ENCODE measurements around the gene KDM2B.

The KDM2B gene

GRCh38 chr12:121476477-121476876, 104.3 kb downstream of the KDM2B start:
- no peak for DNase-seq
- no peak overlapping the region for H3K27ac ChIP-seq (ENCODE audit: low read length)
- 0 out of 2 replicates have a peak, but pooled peaks cover 3% of the 10 kb centered on the region for H3K79me2 ChIP-seq (ENCODE audit: insufficient read depth, low read length)
- peaks cover 8% of the 10 kb centered on the region for H3K36me3 ChIP-seq (ENCODE audit: insufficient read depth, low read length)
- ATAC-seq (ENCODE audit: insufficient read depth, low read depth) = no peak
- no peak overlapping the region for H3K4me3 ChIP-seq (ENCODE audit: low read depth in 1 of 2, low read length in 2 of 2)
- no peaks in the 10 kb centered on the region for H3K4me1 ChIP-seq (ENCODE audit: insufficient read depth, low read length)
- H3K27me3 ChIP-seq (ENCODE audit: insufficient read depth, low read length, poor library complexity) = no peaks in the 10 kb centered on the region
- H3K4me2 ChIP-seq (ENCODE audit: insufficient read depth, low read length) = no peak overlapping the region
- H3K9ac ChIP-seq (ENCODE audit: low read depth, low read length) = no peak overlapping the region
- H2AFZ ChIP-seq (ENCODE audit: low read depth, low read length) = no peak overlapping the region
- TF ChIP-seq CTCF (IDR thresholded peaks at IDR 0.05; ENCODE audit: borderline replicate concordance, extremely low read depth, low read length, poor library complexity, severe bottlenecking) (no peak), EZH2 (IDR thresholded peaks at IDR 0.05; ENCODE audit: borderline replicate concordance, low read depth, low read length, severe bottlenecking) (no peak)
- H4K20me1 ChIP-seq (ENCODE audit: insufficient read depth, low read length) = peaks cover 2% of the 10 kb centered on the region
- no peaks in the 10 kb centered on the region for H3K9me3 ChIP-seq (ENCODE audit: insufficient read depth, low read length, severe bottlenecking)

DNA sequence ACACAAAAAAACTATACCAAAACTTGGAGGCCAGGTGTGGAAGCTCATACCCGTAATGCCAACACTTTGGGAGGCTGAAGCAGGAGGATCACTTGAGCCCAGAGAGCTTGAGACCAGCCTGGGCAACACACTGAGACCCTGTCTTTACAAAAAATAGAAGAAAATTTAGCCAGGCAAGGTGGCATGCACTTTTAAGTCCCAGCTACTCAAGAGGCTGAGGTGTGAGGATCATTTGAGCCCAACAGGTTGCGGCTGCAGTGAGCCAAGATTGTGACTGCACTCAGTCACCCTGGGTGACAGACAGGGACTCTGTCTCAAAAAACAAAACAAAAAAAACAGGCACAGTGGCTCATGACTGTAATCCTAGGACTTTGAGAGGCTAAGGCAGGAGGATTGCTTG, 105.5 kb downstream of the KDM2B start:
- Histone ChIP-seq H3K9ac (ENCODE audit: low read depth, low read length) (no peak overlapping the region), H3K36me3 (ENCODE audit: insufficient read depth, low read length) (peaks cover 4% of the 10 kb centered on the region), H3K4me2 (ENCODE audit: insufficient read depth, low read length) (no peak overlapping the region), H3K4me1 (ENCODE audit: insufficient read depth, low read length) (no peaks in the 10 kb centered on the region), H4K20me1 (ENCODE audit: insufficient read depth, low read length) (peaks cover 5% of the 10 kb centered on the region), H3K27me3 (ENCODE audit: insufficient read depth, low read length, poor library complexity) (no peaks in the 10 kb centered on the region), H3K4me3 (ENCODE audit: low read depth in 1 of 2, low read length in 2 of 2) (no peak overlapping the region), H3K27ac (ENCODE audit: low read length) (no peak overlapping the region), H2AFZ (ENCODE audit: low read depth, low read length) (no peak overlapping the region), H3K79me2 (ENCODE audit: insufficient read depth, low read length) (0 out of 2 replicates have a peak, but pooled peaks cover 3% of the 10 kb centered on the region), H3K9me3 (ENCODE audit: insufficient read depth, low read length, severe bottlenecking) (no peaks in the 10 kb centered on the region)
- ATAC-seq (ENCODE audit: insufficient read depth, low read depth) (no peak), DNase-seq (no peak)
- no peak for TF ChIP-seq CTCF (IDR thresholded peaks at IDR 0.05; ENCODE audit: borderline replicate concordance, extremely low read depth, low read length, poor library complexity, severe bottlenecking)
- TF ChIP-seq EZH2 (IDR thresholded peaks at IDR 0.05; ENCODE audit: borderline replicate concordance, low read depth, low read length, severe bottlenecking) = no peak

GRCh38 chr12:121472150-121472905, 108.5 kb downstream of the KDM2B start:
- Histone ChIP-seq H3K27me3 (ENCODE audit: insufficient read depth, low read length, poor library complexity) (no peaks in the 10 kb centered on the region), H4K20me1 (ENCODE audit: insufficient read depth, low read length) (peaks cover 5% of the 10 kb centered on the region), H3K79me2 (ENCODE audit: insufficient read depth, low read length) (0 out of 2 replicates have a peak, but pooled peaks cover 3% of the 10 kb centered on the region), H3K9ac (ENCODE audit: low read depth, low read length) (no peak overlapping the region), H3K36me3 (ENCODE audit: insufficient read depth, low read length) (no peaks in the 10 kb centered on the region), H3K4me1 (ENCODE audit: insufficient read depth, low read length) (peaks cover 9% of the 10 kb centered on the region), H3K4me2 (ENCODE audit: insufficient read depth, low read length) (no peak overlapping the region), H2AFZ (ENCODE audit: low read depth, low read length) (no peak overlapping the region), H3K4me3 (ENCODE audit: low read depth in 1 of 2, low read length in 2 of 2) (no peak overlapping the region), H3K27ac (ENCODE audit: low read length) (no peak overlapping the region), H3K9me3 (ENCODE audit: insufficient read depth, low read length, severe bottlenecking) (no peaks in the 10 kb centered on the region)
- TF ChIP-seq EZH2 (IDR thresholded peaks at IDR 0.05; ENCODE audit: borderline replicate concordance, low read depth, low read length, severe bottlenecking) (no peak), CTCF (IDR thresholded peaks at IDR 0.05; ENCODE audit: borderline replicate concordance, extremely low read depth, low read length, poor library complexity, severe bottlenecking) (no peak)
- DNase-seq (no peak), ATAC-seq (ENCODE audit: insufficient read depth, low read depth) (no peak)
